Astrocyte of the cerebellum (primary cell): Measurements from ENCODE around the gene THOC1.
"Not testable (repeated sequence)": the region's sequence is repeated elsewhere in the genome, so short reads cannot be mapped to it uniquely, and the experiment has no call there.

Source experiments
- DNase-seq: peaks from one replicate; pipeline ENCODE4 v3.0.0-alpha.2; 2011; ENCODE audit warnings: low read depth
- H3K4me3 ChIP-seq: 2 replicates; pipeline ENCODE4 v1.5.1; 2011; ENCODE audit warnings: mild to moderate bottlenecking, low read depth, low read length, moderate library complexity
- in situ Hi-C: cut with HindIII; loops from 2 replicates; pipeline ENCODE4 v1.10.0; 2017; ENCODE audit warnings: low sequenced_read_pairs
- TF ChIP-seq, protein P1 (sequence below): IDR thresholded peaks from 2 replicates; pipeline ENCODE4 v1.5.1; 2012; ENCODE audit warnings: low read length, low read depth, moderate library complexity, mild to moderate bottlenecking; ENCODE audit errors: missing control alignments

Gene THOC1, protein sequence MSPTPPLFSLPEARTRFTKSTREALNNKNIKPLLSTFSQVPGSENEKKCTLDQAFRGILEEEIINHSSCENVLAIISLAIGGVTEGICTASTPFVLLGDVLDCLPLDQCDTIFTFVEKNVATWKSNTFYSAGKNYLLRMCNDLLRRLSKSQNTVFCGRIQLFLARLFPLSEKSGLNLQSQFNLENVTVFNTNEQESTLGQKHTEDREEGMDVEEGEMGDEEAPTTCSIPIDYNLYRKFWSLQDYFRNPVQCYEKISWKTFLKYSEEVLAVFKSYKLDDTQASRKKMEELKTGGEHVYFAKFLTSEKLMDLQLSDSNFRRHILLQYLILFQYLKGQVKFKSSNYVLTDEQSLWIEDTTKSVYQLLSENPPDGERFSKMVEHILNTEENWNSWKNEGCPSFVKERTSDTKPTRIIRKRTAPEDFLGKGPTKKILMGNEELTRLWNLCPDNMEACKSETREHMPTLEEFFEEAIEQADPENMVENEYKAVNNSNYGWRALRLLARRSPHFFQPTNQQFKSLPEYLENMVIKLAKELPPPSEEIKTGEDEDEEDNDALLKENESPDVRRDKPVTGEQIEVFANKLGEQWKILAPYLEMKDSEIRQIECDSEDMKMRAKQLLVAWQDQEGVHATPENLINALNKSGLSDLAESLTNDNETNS

DNA sequence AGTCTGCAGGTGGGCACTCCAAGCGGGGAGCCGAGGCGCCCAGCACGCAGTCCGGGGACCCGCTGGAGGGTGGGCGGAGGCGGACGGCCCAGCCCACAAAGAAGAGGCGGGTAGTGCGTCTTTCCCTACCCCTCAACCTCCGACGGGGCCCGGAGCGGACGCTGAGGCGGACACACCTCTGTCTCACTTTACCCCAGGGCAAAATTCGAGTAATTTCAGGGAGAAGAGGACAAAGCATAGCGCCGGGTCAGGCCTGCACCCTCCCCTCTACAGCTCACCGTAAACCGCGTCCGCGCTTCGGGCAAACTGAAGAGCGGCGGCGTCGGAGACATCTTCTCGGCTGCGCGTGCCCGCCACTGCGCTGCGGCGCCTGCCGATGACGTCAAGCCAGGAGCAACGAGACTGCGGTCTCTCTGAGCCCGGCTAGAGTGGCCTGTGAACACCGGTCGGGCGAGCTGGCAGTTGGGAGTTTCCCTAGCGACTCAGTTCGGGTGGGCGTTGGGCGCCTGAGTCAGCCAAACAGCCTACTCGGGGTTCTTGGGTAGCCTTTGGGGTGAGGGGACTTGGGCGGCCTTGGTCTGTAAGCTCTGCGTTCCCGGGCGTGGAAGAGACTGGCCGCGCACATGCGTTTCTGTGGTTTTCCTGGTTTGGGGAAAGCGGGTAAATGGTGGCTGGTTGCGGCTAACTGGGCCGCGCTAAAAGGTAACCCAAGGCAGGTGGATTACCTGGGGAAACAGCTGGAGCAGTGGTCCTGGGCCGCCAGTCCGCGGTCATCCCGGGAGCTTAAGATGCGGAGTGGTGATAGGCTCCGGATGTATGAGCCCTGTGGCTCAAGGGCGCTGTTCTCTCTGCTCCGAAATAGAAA, at the start of gene THOC1:
Gene THOC1 (minus strand): TSS at position 360 of the 865 bp plus-strand sequence. CDS start 28 bp downstream, at position 332.
- in situ Hi-C loops: no loop called here
- peak within 1 kb of the TSS; percentile 70 for H3K4me3 ChIP-seq

GRCh38 chr18:317618-318017, 49.8 kb upstream of the THOC1 start:
- in situ Hi-C loops: no loop called here
- no peak for DNase-seq
- H3K4me3 ChIP-seq: no peak overlapping the region
- TF ChIP-seq, protein P1, sequence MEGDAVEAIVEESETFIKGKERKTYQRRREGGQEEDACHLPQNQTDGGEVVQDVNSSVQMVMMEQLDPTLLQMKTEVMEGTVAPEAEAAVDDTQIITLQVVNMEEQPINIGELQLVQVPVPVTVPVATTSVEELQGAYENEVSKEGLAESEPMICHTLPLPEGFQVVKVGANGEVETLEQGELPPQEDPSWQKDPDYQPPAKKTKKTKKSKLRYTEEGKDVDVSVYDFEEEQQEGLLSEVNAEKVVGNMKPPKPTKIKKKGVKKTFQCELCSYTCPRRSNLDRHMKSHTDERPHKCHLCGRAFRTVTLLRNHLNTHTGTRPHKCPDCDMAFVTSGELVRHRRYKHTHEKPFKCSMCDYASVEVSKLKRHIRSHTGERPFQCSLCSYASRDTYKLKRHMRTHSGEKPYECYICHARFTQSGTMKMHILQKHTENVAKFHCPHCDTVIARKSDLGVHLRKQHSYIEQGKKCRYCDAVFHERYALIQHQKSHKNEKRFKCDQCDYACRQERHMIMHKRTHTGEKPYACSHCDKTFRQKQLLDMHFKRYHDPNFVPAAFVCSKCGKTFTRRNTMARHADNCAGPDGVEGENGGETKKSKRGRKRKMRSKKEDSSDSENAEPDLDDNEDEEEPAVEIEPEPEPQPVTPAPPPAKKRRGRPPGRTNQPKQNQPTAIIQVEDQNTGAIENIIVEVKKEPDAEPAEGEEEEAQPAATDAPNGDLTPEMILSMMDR: no peak

More for the DNA sequence above, at the start of gene THOC1:
- peak; percentile 73 for DNase-seq
- TF ChIP-seq, protein P1: no peak

DNA sequence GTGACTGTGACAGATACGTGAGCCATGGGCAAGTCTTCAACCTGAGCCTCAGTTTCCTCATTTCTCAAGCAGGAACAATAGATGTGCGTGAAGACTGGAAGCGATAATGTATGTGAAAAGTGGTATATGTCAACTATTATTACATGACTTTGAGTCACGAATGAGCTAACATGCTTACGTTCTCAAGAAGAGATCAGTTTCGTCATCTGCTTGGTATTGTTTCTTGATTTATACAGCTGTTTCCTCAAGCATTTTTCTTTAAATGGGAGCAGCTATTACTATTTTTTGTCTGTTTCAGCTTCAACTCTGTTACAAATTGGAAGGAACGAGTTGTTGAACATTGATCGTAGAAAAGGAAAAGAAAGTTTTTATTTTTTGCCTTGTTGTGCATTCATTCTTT, 48.5 kb upstream of the THOC1 start:
- no peak for DNase-seq
- TF ChIP-seq, protein P1: no peak
- H3K4me3 ChIP-seq: no peak overlapping the region
- in situ Hi-C loops: no loop called here

DNA sequence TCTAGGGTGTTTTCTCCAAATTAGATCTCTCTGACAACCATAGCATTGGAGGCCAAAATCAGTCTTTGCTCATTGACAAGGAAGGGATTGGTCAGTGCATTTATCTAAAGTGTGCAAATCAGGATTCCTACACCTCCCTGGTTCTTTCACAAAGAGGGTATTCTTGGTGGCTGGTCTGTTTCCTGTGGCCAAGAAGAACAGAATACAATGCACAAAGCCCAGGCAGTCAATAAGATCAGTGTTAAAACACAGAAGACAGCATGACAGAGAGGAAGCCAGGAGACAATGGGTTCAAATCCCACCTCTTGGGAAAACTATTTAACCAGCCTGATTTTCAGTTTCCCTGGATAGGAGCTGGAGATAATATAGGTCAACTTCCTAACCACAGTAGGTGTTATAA, 46.1 kb upstream of the THOC1 start:
- in situ Hi-C loops: no loop called here
- DNase-seq: no peak
- H3K4me3 ChIP-seq: no peak overlapping the region
- TF ChIP-seq, protein P1: no peak

DNA sequence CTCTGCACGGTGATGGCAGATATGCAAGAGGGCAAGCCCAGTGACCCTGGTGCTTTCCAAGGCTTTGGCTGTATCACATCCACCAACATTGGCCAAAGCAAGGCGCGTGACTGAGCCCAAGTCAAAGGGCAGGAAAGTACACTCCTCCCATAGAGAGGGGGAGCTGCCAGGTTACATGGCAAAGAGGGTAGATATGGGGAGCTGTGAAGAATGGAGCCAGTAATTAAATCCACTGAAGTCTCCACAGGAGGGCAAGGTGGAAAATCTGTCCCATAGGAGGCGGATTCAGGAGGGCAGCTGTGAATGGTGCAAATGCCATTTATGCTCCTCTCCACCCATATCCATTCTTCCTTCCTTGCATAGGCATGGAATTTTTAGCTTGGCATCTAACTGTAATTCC, 44.6 kb upstream of the THOC1 start:
- in situ Hi-C loops: no loop called here
- DNase-seq: no peak
- no peak overlapping the region for H3K4me3 ChIP-seq
- TF ChIP-seq, protein P1: no peak

GRCh38 chr18:310042-310441, 42.2 kb upstream of the THOC1 start:
- H3K4me3 ChIP-seq: no peak overlapping the region
- in situ Hi-C loops: no loop called here
- TF ChIP-seq, protein P1: no peak
- DNase-seq: no peak

DNA sequence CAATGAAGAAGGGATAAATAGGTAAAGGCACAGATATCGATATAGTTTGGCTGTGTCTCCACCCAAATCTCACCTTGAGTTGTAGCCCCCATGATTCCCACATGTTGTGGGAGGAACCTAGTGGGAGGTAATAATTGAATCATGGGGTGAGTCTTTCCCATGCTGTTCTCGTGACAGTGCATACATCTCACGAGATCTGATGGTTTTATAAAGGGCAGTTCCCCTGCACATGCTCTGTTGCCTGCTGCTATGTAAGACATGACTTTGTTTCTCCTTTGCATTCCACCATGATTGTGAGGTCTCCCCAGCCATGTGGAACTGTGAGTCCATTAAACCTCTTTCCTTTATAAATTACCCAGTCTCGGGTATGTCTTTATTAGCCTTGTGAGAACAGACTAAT, 40.2 kb upstream of the THOC1 start:
- DNase-seq, H3K4me3 ChIP-seq, in situ Hi-C loops: not testable (repeated sequence)
